Measurements from ENCODE around the gene LHPP.

LHPP gene

DNA sequence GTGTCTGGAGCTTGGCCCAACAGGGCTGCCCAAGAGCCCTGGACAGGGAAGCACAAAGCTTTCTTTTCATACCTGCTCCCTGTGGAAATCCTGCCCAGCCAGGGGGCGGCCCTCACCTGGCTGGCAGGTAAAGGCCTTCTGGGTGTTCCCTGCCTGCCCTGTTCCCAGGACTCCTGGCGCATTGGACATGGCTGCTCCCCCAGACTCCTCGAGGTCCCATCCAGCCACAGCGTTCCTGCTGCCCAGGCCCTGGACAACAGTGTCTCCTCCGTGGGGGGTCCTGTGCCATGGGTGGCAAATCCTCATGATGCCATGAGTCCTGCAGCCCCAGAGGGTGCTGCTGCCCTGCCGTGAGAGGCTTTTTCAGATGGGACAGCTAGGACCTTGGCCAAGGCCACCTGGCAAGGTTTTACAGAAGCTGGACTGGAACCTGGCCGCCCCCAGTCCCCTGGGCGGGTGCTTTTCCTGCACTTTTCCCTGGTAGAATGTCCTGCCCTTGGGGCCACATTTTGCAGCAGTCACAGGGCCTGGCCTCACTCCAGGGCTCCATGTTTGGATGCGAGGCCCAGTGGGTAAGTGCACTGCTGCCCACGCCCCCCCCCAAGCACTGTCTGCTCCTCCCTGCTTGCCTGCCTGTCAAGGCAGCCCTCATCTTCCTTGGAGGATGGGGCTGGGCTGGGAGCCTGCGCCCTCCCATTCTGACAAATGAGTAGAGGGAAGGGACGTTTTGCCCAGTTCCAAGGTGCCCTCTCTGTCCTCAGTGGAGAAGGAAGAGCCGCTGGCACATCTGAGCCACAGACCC, 60.7 kb downstream of the LHPP start:
- DNase-seq (ENCODE audit: insufficient read length, low spot score), result no peak
- FAIRE-seq, result no peak
- TF ChIP-seq PAX5 (IDR thresholded peaks at IDR 0.05; ENCODE audit: insufficient read depth, low read length, severe bottlenecking) (no peak), POLR2A (IDR thresholded peaks at IDR 0.05; ENCODE audit: low read depth, low read length) (no peak), SPI1 (IDR thresholded peaks at IDR 0.05; ENCODE audit: low read depth, low read length) (no peak), POLR2AphosphoS5 (IDR thresholded peaks at IDR 0.05; ENCODE audit: low read depth, low read length) (no peak), POU2F2 (IDR thresholded peaks at IDR 0.05; ENCODE audit: low read depth, low read length) (no peak), TAF1 (IDR thresholded peaks at IDR 0.05; ENCODE audit: low read depth, low read length) (no peak)

GRCh38 chr10:124522933-124523871, 61.6 kb downstream of the LHPP start:
- TF ChIP-seq POLR2AphosphoS5 (IDR thresholded peaks at IDR 0.05; ENCODE audit: low read depth, low read length) (no peak), SPI1 (IDR thresholded peaks at IDR 0.05; ENCODE audit: low read depth, low read length) (peak; percentile 98), POU2F2 (IDR thresholded peaks at IDR 0.05; ENCODE audit: low read depth, low read length) (no peak)
- no peak for DNase-seq (ENCODE audit: insufficient read length, low spot score)
- peak; percentile 74 for FAIRE-seq

DNA sequence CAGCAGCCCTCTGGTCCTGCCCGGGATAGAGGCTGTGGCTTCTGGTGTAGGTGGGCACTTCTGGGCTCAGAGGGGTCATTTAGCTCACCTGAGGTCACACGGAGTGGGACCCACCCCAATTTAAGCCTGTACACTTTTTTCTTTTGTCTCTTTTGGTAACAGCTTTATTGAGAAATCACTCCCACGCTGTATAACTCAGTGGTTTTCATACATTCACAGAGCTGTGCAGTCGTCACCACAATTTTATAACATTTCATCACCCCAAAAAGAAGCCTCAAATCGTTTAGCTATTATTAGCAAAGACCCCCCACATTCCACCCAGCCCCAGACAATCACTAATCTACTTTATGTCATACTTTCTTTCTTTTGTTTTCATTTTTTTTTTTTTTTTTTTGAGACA, 62.3 kb downstream of the LHPP start:
- DNase-seq (ENCODE audit: insufficient read length, low spot score) (no peak), FAIRE-seq (no peak)
- no peak for TF ChIP-seq TAF1 (IDR thresholded peaks at IDR 0.05; ENCODE audit: low read depth, low read length)
- no peak for TF ChIP-seq SPI1 (IDR thresholded peaks at IDR 0.05; ENCODE audit: low read depth, low read length)

DNA sequence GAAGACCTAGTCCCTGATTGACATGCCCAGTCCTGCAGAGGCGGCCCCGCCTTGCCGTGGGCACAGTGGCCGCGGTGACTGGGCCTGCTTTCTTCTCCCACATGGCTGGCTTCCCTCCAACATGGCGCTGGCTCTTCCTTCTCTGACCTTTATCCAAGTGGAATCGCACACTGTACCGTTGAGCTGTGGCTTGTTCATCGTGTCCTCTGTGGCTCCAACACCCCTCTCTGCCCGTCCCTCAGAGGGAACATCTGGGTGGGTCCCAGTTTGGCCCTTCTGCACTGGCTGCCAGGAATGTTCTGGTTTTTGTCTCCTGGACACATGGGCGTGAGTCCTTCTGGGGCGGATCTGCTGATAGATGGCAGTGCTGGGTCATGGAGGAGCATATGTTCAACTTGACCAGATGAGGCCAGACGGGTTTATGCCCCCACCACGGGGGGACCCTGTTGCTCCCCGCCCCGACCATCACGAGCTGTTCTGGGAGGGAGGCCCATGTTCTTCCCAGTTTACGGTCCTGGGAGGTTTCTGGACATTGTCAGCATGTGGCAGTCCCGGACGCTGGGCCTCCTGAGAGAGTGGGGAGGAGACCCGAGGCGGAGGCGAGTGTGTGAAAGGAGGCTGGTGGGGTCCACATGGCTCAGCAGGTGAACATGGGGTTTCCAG, 63.5 kb downstream of the LHPP start:
- FAIRE-seq (no peak), DNase-seq (ENCODE audit: insufficient read length, low spot score) (no peak)
- no peak for TF ChIP-seq SPI1 (IDR thresholded peaks at IDR 0.05; ENCODE audit: low read depth, low read length)
- TF ChIP-seq POU2F2 (IDR thresholded peaks at IDR 0.05; ENCODE audit: low read depth, low read length), result no peak
- TF ChIP-seq POLR2A (IDR thresholded peaks at IDR 0.05; ENCODE audit: low read depth, low read length), result no peak
- no peak for TF ChIP-seq PAX5 (IDR thresholded peaks at IDR 0.05; ENCODE audit: insufficient read depth, low read length, severe bottlenecking)
- TF ChIP-seq POLR2AphosphoS5 (IDR thresholded peaks at IDR 0.05; ENCODE audit: low read depth, low read length), result no peak
- no peak for TF ChIP-seq TAF1 (IDR thresholded peaks at IDR 0.05; ENCODE audit: low read depth, low read length)

- DNase-seq (ENCODE audit: insufficient read length, low spot score) (no peak), FAIRE-seq (no peak)
- TF ChIP-seq SPI1 (IDR thresholded peaks at IDR 0.05; ENCODE audit: low read depth, low read length) (no peak), PAX5 (IDR thresholded peaks at IDR 0.05; ENCODE audit: insufficient read depth, low read length, severe bottlenecking) (no peak)
Observed at GRCh38 chr10:124525751-124526600, 64.4 kb downstream of the LHPP start.

GRCh38 chr10:124526621-124527267, 65.1 kb downstream of the LHPP start:
- no peak for DNase-seq (ENCODE audit: insufficient read length, low spot score)
- FAIRE-seq, result no peak
- TF ChIP-seq PAX5 (IDR thresholded peaks at IDR 0.05; ENCODE audit: insufficient read depth, low read length, severe bottlenecking) (no peak), POLR2A (IDR thresholded peaks at IDR 0.05; ENCODE audit: low read depth, low read length) (no peak), POU2F2 (IDR thresholded peaks at IDR 0.05; ENCODE audit: low read depth, low read length) (no peak), POLR2AphosphoS5 (IDR thresholded peaks at IDR 0.05; ENCODE audit: low read depth, low read length) (no peak), SPI1 (IDR thresholded peaks at IDR 0.05; ENCODE audit: low read depth, low read length) (no peak), TAF1 (IDR thresholded peaks at IDR 0.05; ENCODE audit: low read depth, low read length) (no peak)

DNA sequence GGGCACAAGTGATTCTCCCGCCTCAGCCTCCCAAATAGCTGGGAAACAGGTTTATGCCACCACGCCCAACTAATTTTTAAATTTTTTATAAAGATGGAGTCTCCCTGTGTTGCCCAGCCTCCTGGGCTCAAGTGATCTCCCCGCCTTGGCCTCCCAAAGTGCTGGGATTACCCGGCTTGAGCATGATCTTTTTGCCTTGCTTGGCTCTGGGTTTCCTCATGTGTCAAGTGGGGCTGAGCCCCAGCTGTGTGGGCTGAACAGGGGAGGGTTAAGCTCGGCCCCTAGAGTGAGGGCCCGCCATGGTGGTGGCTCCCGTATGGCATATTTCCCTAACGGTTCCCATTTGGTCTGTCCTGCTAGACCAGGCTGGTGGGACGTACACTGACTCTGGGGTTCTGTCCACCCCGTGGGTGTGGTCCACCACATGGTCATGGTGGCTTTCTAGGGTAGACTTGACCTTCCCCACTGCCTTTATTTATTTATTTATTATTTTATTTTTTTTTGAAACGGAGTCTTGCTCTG, 66.3 kb downstream of the LHPP start:
- DNase-seq (ENCODE audit: insufficient read length, low spot score) (no peak), FAIRE-seq (no peak)
- TF ChIP-seq TAF1 (IDR thresholded peaks at IDR 0.05; ENCODE audit: low read depth, low read length) (no peak), POLR2A (IDR thresholded peaks at IDR 0.05; ENCODE audit: low read depth, low read length) (no peak), POLR2AphosphoS5 (IDR thresholded peaks at IDR 0.05; ENCODE audit: low read depth, low read length) (no peak), SPI1 (IDR thresholded peaks at IDR 0.05; ENCODE audit: low read depth, low read length) (no peak), POU2F2 (IDR thresholded peaks at IDR 0.05; ENCODE audit: low read depth, low read length) (no peak), PAX5 (IDR thresholded peaks at IDR 0.05; ENCODE audit: insufficient read depth, low read length, severe bottlenecking) (no peak)

- TF ChIP-seq POLR2A (IDR thresholded peaks at IDR 0.05; ENCODE audit: low read depth, low read length), result no peak
- no peak for TF ChIP-seq SPI1 (IDR thresholded peaks at IDR 0.05; ENCODE audit: low read depth, low read length)
- TF ChIP-seq PAX5 (IDR thresholded peaks at IDR 0.05; ENCODE audit: insufficient read depth, low read length, severe bottlenecking), result no peak
- no peak for TF ChIP-seq TAF1 (IDR thresholded peaks at IDR 0.05; ENCODE audit: low read depth, low read length)
- TF ChIP-seq POLR2AphosphoS5 (IDR thresholded peaks at IDR 0.05; ENCODE audit: low read depth, low read length), result no peak
- TF ChIP-seq POU2F2 (IDR thresholded peaks at IDR 0.05; ENCODE audit: low read depth, low read length), result no peak
- no peak for DNase-seq (ENCODE audit: insufficient read length, low spot score)
- FAIRE-seq, result no peak
Observed at GRCh38 chr10:124529661-124530214, 68.1 kb downstream of the LHPP start.
